Measurements from ENCODE around the gene MUSK.

The MUSK gene

DNA sequence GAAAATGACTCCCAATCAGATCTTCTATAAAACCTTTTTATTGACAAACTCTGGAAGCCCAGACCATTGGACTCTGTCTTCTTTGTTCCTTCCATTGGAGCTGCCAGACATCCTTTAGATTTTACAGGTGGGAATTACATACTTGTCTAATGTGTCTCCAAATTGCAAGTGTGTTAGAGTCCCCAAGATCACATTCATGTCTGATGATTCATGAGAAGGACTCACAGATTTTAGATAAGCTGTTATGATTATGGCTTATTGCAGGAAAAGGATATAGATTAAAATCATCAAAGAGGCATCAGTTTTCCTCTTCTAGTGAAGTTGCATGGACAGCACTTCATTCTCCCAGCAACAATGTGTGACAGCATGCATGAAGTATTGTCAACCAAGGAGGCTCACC, 70.4 kb downstream of the MUSK start:
- H3K36me3 Mint-ChIP-seq, result no peaks in the 10 kb centered on the region
- no peaks in the 10 kb centered on the region for H3K4me1 Mint-ChIP-seq
- DNase-seq (ENCODE audit: low spot score in 2 of 2) (no peak), ATAC-seq (no peak)
- peaks cover 7% of the 10 kb centered on the region for H3K9me3 Mint-ChIP-seq
- H3K27ac Mint-ChIP-seq, result no peak overlapping the region
- H3K4me3 Mint-ChIP-seq, result no peak overlapping the region

DNA sequence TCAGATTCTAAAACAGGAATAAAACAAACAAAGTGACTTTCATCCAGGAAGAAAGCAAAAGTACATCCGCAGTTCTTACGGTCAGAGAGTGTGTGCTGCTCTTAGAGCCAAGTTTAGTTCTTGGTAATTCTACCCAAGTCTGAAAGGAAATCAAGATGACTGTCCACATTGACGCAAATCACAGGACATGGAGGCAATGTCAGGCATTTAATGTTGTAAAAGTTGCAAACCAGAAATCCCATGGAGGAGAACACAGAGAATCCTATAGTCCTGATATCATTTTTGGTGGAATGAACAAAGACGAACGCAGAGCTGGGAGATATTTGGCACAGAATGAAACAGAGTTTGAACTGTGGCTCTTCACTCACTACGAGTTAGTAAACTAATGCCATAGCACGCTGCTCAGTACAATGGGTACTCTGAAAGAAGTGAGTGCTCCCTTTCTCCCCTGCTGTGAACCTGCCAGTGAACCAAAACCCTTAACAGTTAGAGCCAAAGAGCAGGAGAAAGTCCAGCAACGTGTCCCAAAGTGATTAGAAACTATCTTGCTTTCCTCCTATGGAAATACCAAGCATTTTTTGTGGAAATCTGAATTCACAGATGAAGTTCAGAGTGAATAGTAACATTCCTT, 74.3 kb downstream of the MUSK start:
- Mint-ChIP-seq H3K9me3 (no peaks in the 10 kb centered on the region), H3K4me1 (no peaks in the 10 kb centered on the region), H3K4me3 (no peak overlapping the region), H3K36me3 (no peaks in the 10 kb centered on the region), H3K27ac (no peak overlapping the region)
- ATAC-seq, result no peak
- DNase-seq (ENCODE audit: low spot score in 2 of 2), result no peak

DNA sequence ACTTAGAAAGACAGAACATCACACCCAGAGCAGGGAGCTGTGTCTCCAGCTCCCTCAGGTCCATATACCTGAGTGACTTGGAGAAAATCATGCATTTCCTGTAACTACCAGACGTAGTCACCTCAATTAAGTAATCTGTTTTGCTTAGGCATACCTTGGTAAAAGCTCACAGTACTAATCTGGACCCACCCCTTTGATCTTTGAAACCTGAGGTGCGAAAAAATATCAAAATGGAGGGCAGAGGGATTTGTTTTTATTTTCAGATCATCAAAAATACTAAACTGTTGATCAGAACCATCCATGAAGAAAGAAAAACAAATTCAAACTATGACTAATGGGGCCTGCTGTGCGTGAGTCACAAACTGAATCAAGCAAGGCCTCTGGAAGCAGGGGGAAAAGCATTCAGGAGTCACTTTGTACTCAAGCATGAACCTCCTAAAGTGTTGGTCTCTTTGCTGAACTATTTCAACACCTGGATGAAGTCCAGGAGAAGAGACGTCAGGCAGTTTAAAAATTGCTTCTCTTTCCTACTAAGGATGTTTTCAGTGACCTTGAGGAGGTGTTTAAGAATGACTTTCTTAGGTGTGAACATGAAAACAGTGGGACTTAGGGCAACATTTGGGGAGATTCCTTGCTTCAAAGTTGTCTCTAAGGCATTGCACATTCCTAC, 76.3 kb downstream of the MUSK start:
- no peak overlapping the region for H3K4me3 Mint-ChIP-seq
- DNase-seq (ENCODE audit: low spot score in 2 of 2) (no peak), ATAC-seq (no peak)
- H3K4me1 Mint-ChIP-seq, result no peaks in the 10 kb centered on the region
- peaks cover 11% of the 10 kb centered on the region for H3K9me3 Mint-ChIP-seq
- H3K27ac Mint-ChIP-seq, result no peak overlapping the region
- H3K36me3 Mint-ChIP-seq, result no peaks in the 10 kb centered on the region

DNA sequence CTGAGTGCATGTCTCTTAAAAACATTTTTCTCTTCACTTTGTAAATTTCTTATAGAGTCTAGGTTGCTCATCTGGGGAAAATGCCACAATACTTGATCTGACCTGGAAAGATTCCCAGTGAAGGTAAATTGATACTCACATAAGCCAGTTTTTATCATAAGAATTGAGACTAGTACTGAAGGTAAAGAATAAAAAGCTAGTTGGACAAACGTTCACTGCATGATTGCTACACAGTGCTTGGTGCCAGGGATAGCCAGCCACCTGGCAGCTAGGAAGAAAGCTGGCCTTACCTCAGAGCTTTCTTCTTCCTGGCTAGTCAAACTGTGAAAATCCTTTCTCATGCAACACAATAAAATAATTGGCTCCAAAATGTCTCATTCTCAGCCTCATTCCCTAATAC, 77.1 kb downstream of the MUSK start:
- H3K4me1 Mint-ChIP-seq, result no peaks in the 10 kb centered on the region
- ATAC-seq (no peak), DNase-seq (ENCODE audit: low spot score in 2 of 2) (no peak)
- H3K27ac Mint-ChIP-seq, result no peak overlapping the region
- peaks cover 11% of the 10 kb centered on the region for H3K9me3 Mint-ChIP-seq
- H3K36me3 Mint-ChIP-seq, result no peaks in the 10 kb centered on the region
- no peak overlapping the region for H3K4me3 Mint-ChIP-seq

DNA sequence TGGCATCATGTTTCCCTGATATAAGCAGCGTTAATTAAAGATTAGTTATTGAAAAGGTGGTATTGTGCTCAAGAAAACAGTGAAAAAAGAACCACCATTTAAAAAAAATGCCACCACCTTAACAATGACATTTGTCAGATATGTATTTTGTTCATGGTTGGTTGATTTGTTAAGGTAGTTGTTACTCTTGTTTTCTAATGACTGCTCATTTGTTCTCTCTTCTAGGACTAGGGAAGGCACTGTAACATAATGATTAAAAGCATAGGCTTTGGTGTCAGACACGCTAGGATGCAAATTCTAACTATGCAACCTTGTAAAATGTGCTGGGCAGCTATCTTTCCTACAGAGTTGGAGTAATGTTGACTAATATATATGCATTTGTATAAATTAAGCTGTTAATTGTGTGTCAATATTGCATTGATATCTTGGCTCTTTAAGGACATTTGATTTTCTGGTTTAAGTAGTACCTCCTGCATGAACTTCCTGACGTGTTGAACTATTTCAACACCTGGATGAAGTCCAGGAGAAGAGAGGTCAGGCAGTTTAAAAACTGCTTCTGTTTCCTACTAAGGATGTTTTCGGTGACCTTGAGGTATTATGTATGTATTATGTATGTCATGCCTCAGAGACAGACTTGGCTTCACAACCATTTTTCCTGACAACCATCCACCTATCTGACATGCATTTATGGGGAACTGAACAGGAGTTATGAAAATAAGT, 77.8 kb downstream of the MUSK start:
- DNase-seq (ENCODE audit: low spot score in 2 of 2) (no peak), ATAC-seq (no peak)
- H3K9me3 Mint-ChIP-seq, result peaks cover 11% of the 10 kb centered on the region
- no peaks in the 10 kb centered on the region for H3K36me3 Mint-ChIP-seq
- H3K27ac Mint-ChIP-seq, result no peak overlapping the region
- no peaks in the 10 kb centered on the region for H3K4me1 Mint-ChIP-seq
- H3K4me3 Mint-ChIP-seq, result no peak overlapping the region

GRCh38 chr9:110748251-110748893, 79.8 kb downstream of the MUSK start:
- Mint-ChIP-seq H3K4me3 (no peak overlapping the region), H3K36me3 (no peaks in the 10 kb centered on the region), H3K4me1 (no peaks in the 10 kb centered on the region), H3K9me3 (peaks cover 11% of the 10 kb centered on the region), H3K27ac (no peak overlapping the region)
- ATAC-seq (no peak), DNase-seq (ENCODE audit: low spot score in 2 of 2) (no peak)

- Mint-ChIP-seq H3K9me3 (peaks cover 11% of the 10 kb centered on the region), H3K36me3 (no peaks in the 10 kb centered on the region), H3K4me3 (no peak overlapping the region), H3K4me1 (no peaks in the 10 kb centered on the region), H3K27ac (no peak overlapping the region)
- no peak for ATAC-seq
- DNase-seq (ENCODE audit: low spot score in 2 of 2), result no peak
These were observed 81.7 kb downstream of the MUSK start for GRCh38 chr9:110750272-110750671.

- no peak for DNase-seq (ENCODE audit: low spot score in 2 of 2)
- H3K27ac Mint-ChIP-seq, result no peak overlapping the region
- H3K36me3 Mint-ChIP-seq, result no peaks in the 10 kb centered on the region
- H3K9me3 Mint-ChIP-seq, result peaks cover 11% of the 10 kb centered on the region
- H3K4me3 Mint-ChIP-seq, result no peak overlapping the region
- no peak for ATAC-seq
- H3K4me1 Mint-ChIP-seq, result no peaks in the 10 kb centered on the region
These were observed 83.4 kb downstream of the MUSK start for GRCh38 chr9:110751971-110752370.

GRCh38 chr9:110752766-110753165, 84.2 kb downstream of the MUSK start:
- H3K27ac Mint-ChIP-seq, result no peak overlapping the region
- no peaks in the 10 kb centered on the region for H3K4me1 Mint-ChIP-seq
- ATAC-seq (no peak), DNase-seq (ENCODE audit: low spot score in 2 of 2) (no peak)
- peaks cover 11% of the 10 kb centered on the region for H3K9me3 Mint-ChIP-seq
- no peaks in the 10 kb centered on the region for H3K36me3 Mint-ChIP-seq
- no peak overlapping the region for H3K4me3 Mint-ChIP-seq

DNA sequence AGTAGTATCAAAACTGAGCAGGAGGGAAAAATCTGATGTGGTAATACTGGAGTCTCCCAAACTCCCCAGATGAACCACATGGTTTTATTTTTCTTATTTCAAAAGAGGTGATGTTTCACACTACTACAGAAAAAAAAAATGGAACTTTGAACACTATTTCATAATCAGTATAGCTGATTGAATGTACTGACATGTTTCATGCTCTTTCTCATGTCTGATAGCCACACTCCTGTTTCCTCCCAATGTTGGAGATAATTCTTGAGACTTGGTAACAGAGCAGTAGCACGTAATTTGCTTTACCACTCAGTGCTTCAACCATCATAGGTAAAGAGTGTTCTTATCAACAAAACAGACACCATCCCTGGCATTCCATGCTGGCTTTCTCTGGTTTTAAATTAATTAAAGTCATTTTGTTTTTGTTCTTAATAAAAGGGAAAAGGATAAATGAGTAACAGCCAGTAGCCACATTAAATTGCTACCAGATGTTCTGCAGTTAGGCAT, 85.2 kb downstream of the MUSK start:
- H3K9me3 Mint-ChIP-seq, result peaks cover 6% of the 10 kb centered on the region
- no peak overlapping the region for H3K27ac Mint-ChIP-seq
- ATAC-seq (no peak), DNase-seq (ENCODE audit: low spot score in 2 of 2) (no peak)
- H3K4me1 Mint-ChIP-seq, result no peaks in the 10 kb centered on the region
- no peak overlapping the region for H3K4me3 Mint-ChIP-seq
- H3K36me3 Mint-ChIP-seq, result no peaks in the 10 kb centered on the region

DNA sequence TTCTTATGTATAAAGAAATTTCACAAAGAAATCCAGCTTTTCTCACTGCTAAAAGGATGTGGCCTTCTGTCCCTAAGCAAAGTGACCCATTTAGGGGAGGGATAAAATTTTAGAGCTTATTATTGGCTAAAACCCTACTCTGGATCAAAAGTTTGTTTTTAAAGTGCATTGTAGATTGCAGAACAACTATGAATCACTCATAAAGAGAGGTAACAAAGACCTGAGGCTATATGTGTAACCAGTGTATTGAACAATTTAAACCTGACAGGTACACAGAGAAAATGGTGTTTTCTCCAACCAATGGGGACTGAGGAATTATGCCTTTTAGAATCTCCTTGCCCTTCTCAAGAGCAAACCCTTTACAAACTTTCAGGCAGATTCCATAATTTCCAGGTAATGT, 86.6 kb downstream of the MUSK start:
- Mint-ChIP-seq H3K27ac (no peak overlapping the region), H3K36me3 (no peaks in the 10 kb centered on the region), H3K4me1 (no peaks in the 10 kb centered on the region), H3K9me3 (no peaks in the 10 kb centered on the region), H3K4me3 (no peak overlapping the region)
- no peak for ATAC-seq
- no peak for DNase-seq (ENCODE audit: low spot score in 2 of 2)

- Mint-ChIP-seq H3K27ac (no peak overlapping the region), H3K36me3 (no peaks in the 10 kb centered on the region), H3K4me3 (no peak overlapping the region), H3K4me1 (no peaks in the 10 kb centered on the region), H3K9me3 (no peaks in the 10 kb centered on the region)
- DNase-seq (ENCODE audit: low spot score in 2 of 2), result no peak
- no peak for ATAC-seq
These were observed 89.6 kb downstream of the MUSK start for GRCh38 chr9:110758201-110758600.

GRCh38 chr9:110762783-110763182, 94.2 kb downstream of the MUSK start:
- DNase-seq (ENCODE audit: low spot score in 2 of 2), result no peak
- H3K4me3 Mint-ChIP-seq, result no peak overlapping the region
- no peaks in the 10 kb centered on the region for H3K36me3 Mint-ChIP-seq
- no peaks in the 10 kb centered on the region for H3K9me3 Mint-ChIP-seq
- H3K4me1 Mint-ChIP-seq, result no peaks in the 10 kb centered on the region
- no peak overlapping the region for H3K27ac Mint-ChIP-seq
- ATAC-seq, result no peak

DNA sequence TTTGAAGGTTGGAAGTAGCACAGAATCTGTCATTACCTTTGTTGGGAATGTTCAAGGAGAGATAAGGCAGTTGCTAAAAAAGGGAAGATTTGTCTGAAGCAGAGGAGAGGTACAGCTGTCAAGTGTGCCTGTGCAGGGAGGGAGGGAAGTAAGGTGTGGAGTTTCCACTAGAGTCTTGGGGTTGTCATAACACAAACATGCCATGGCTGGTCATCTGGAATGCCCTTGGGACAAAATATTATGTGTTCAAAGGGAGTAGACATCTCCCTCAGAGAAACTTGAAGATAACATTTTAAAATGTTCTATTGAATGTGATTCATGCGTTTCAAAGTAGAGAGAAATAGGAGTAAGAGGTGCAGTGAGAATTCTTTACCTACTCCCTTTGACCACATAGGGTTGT, 95.0 kb downstream of the MUSK start:
- H3K9me3 Mint-ChIP-seq, result no peaks in the 10 kb centered on the region
- no peaks in the 10 kb centered on the region for H3K36me3 Mint-ChIP-seq
- H3K27ac Mint-ChIP-seq, result no peak overlapping the region
- H3K4me1 Mint-ChIP-seq, result no peaks in the 10 kb centered on the region
- no peak for ATAC-seq
- H3K4me3 Mint-ChIP-seq, result no peak overlapping the region
- no peak for DNase-seq (ENCODE audit: low spot score in 2 of 2)

GRCh38 chr9:110764006-110764405, 95.4 kb downstream of the MUSK start:
- H3K4me1 Mint-ChIP-seq, result no peaks in the 10 kb centered on the region
- DNase-seq (ENCODE audit: low spot score in 2 of 2), result no peak
- no peak overlapping the region for H3K4me3 Mint-ChIP-seq
- H3K36me3 Mint-ChIP-seq, result no peaks in the 10 kb centered on the region
- H3K9me3 Mint-ChIP-seq, result no peaks in the 10 kb centered on the region
- no peak for ATAC-seq
- H3K27ac Mint-ChIP-seq, result no peak overlapping the region
